ENCODE measurements around the gene SORCS2. TPM values are rescaled to one million over a fixed set of nuclear protein-coding genes. Genes with fewer than 3 reads are reported as not detected.
A peak's percentile ranks its signal among the peaks of the same experiment; 100 is the strongest.

The SORCS2 gene
- total and polyA plus RNA-seq, 12 donors, result 0.67 to 15.5 (median 1.3) TPM

GRCh38 chr4:7510066-7510465, 317.7 kb downstream of the SORCS2 start:
- DNase-seq, result no peak
- Histone ChIP-seq H3K4me3 (no peak overlapping the region), H3K27ac (no peak overlapping the region), H3K27me3 (no peaks in the 10 kb centered on the region), H3K4me1 (replicated peaks in 1 of 2) (no peaks in the 10 kb centered on the region), H3K9me3 (replicated peaks in 1 of 3) (no peaks in the 10 kb centered on the region), H3K36me3 (replicated peaks in 1 of 2) (no peaks in the 10 kb centered on the region)
- no peak for TF ChIP-seq POLR2A (IDR thresholded peaks at IDR 0.05)
- no peak for TF ChIP-seq CTCF (IDR thresholded peaks at IDR 0.05)
- WGBS, 4 donors, result 73 to 80% (median 75%) methylated on average over 8 to 27 of the region's 27 CpGs
- intact Hi-C loops (cut with DNase I), result no loop called here

- intact Hi-C loops (cut with DNase I), result no loop called here
- no peaks in the 10 kb centered on the region for H3K4me1 ChIP-seq (replicated peaks in 1 of 2)
- DNase-seq, result peak in 1 of 7 donors; percentile 29
- H3K9me3 ChIP-seq (replicated peaks in 1 of 3), result no peaks in the 10 kb centered on the region
- 64 to 77% (median 71%) methylated on average over 24 to 30 of the region's 30 CpGs for WGBS, 4 donors
- no peak overlapping the region for H3K27ac ChIP-seq
- no peak overlapping the region for H3K4me3 ChIP-seq
- no peaks in the 10 kb centered on the region for H3K27me3 ChIP-seq
- no peak for TF ChIP-seq CTCF (IDR thresholded peaks at IDR 0.05)
- TF ChIP-seq POLR2A (IDR thresholded peaks at IDR 0.05), result no peak
- no peaks in the 10 kb centered on the region for H3K36me3 ChIP-seq (replicated peaks in 1 of 2)
Measured at GRCh38 chr4:7510538-7510937, 318.2 kb downstream of the SORCS2 start.

- Histone ChIP-seq H3K27me3 (no peaks in the 10 kb centered on the region), H3K36me3 (replicated peaks in 1 of 2) (no peaks in the 10 kb centered on the region), H3K9me3 (replicated peaks in 1 of 3) (no peaks in the 10 kb centered on the region), H3K4me1 (replicated peaks in 1 of 2) (no peaks in the 10 kb centered on the region), H3K27ac (no peak overlapping the region), H3K4me3 (no peak overlapping the region)
- TF ChIP-seq POLR2A (IDR thresholded peaks at IDR 0.05) (no peak), CTCF (IDR thresholded peaks at IDR 0.05) (no peak)
- no peak for DNase-seq
- intact Hi-C loops (cut with DNase I), result no loop called here
- WGBS, 4 donors, result 47 to 56% (median 51%) methylated on average over 4 to 7 of the region's 7 CpGs
Measured at GRCh38 chr4:7511525-7511924, 319.2 kb downstream of the SORCS2 start.

- no peaks in the 10 kb centered on the region for H3K36me3 ChIP-seq (replicated peaks in 1 of 2)
- WGBS, 4 donors, result 58 to 77% (median 66%) methylated on average over 5 of the region's 5 CpGs
- intact Hi-C loops (cut with DNase I), result no loop called here
- H3K27ac ChIP-seq, result no peak overlapping the region
- H3K4me3 ChIP-seq, result no peak overlapping the region
- no peak for DNase-seq
- no peaks in the 10 kb centered on the region for H3K27me3 ChIP-seq
- H3K9me3 ChIP-seq (replicated peaks in 1 of 3), result no peaks in the 10 kb centered on the region
- H3K4me1 ChIP-seq (replicated peaks in 1 of 2), result no peaks in the 10 kb centered on the region
- no peak for TF ChIP-seq CTCF (IDR thresholded peaks at IDR 0.05)
- no peak for TF ChIP-seq POLR2A (IDR thresholded peaks at IDR 0.05)
Measured at GRCh38 chr4:7512428-7512827, 320.1 kb downstream of the SORCS2 start.
